Chondrocyte (in vitro differentiated cells): Measurements from ENCODE around the gene RFWD3. TPM values are rescaled to one million over a fixed set of nuclear protein-coding genes. Genes with fewer than 3 reads are reported as not detected.

ENCODE experiments used
- DNase-seq: peaks from one replicate; pipeline ENCODE4 v3.0.0; 2021; ENCODE audit warnings: mixed read lengths, low spot score
- H3K27ac Mint-ChIP-seq: one replicate; pipeline ENCODE4 v1.8.0; 2021; ENCODE audit warnings: mild to moderate bottlenecking, moderate library complexity, mixed read lengths; ENCODE audit not compliant: unreplicated experiment
- H3K27me3 Mint-ChIP-seq: 2 replicates; pipeline ENCODE4 v1.8.0; 2021; ENCODE audit warnings: low read depth, mixed read lengths
- H3K36me3 Mint-ChIP-seq: 2 replicates; pipeline ENCODE4 v1.8.0; 2021; ENCODE audit warnings: low read depth, mixed read lengths
- H3K4me1 Mint-ChIP-seq: 2 replicates; pipeline ENCODE4 v1.8.0; 2021; ENCODE audit warnings: low read depth, mild to moderate bottlenecking, mixed read lengths
- H3K4me3 Mint-ChIP-seq: one replicate; pipeline ENCODE4 v1.8.0; 2021; ENCODE audit warnings: mild to moderate bottlenecking, moderate library complexity, mixed read lengths; ENCODE audit not compliant: unreplicated experiment
- H3K9me3 Mint-ChIP-seq: 2 replicates; pipeline ENCODE4 v1.8.0; 2021; ENCODE audit warnings: low read depth, mixed read lengths
- CTCF ChIP-seq: fragments of 200-600 bp; sonication (generic); IDR thresholded peaks from 2 replicates; pipeline ENCODE4 v1.5.0; 2021; ENCODE audit warnings: antibody characterized with exemption, mild to moderate bottlenecking, moderate library complexity
- total RNA-seq: library from RNA; stranded (reverse); gene quantifications from 3 replicates; pipeline ENCODE4 v1.2.1, GENCODE V29; 2021

The RFWD3 gene
- total RNA-seq, 1 donor from 2014 or later: 23.2 TPM

GRCh38 chr16:74666010-74666421 lies 661 bp downstream of the RFWD3 start:
- Mint-ChIP-seq H3K27ac (peak overlapping the region; percentile 93), H3K36me3 (peaks cover 12% of the 10 kb centered on the region), H3K9me3 (no peaks in the 10 kb centered on the region), H3K4me1 (peaks cover 24% of the 10 kb centered on the region), H3K4me3 (peak overlapping the region; percentile 90), H3K27me3 (no peaks in the 10 kb centered on the region)
- no peak for TF ChIP-seq CTCF
- no peak for DNase-seq

- no peaks in the 10 kb centered on the region for H3K9me3 Mint-ChIP-seq
- no peak for TF ChIP-seq CTCF
These were observed 5.6 kb downstream of the RFWD3 start for GRCh38 chr16:74661064-74661463.

GRCh38 chr16:74660383-74660782 lies 6.3 kb downstream of the RFWD3 start:
- Mint-ChIP-seq H3K36me3 (peaks cover 26% of the 10 kb centered on the region), H3K27me3 (no peaks in the 10 kb centered on the region), H3K4me1 (peaks cover 31% of the 10 kb centered on the region), H3K4me3 (no peak overlapping the region), H3K9me3 (no peaks in the 10 kb centered on the region), H3K27ac (no peak overlapping the region)
- no peak for DNase-seq
- no peak for TF ChIP-seq CTCF

More at GRCh38 chr16:74661064-74661463, 5.6 kb downstream of the RFWD3 start:
- no peak overlapping the region for H3K4me3 Mint-ChIP-seq
- H3K27me3 Mint-ChIP-seq: no peaks in the 10 kb centered on the region
- DNase-seq: no peak
- peaks cover 26% of the 10 kb centered on the region for H3K36me3 Mint-ChIP-seq
- H3K4me1 Mint-ChIP-seq: peaks cover 31% of the 10 kb centered on the region
- no peak overlapping the region for H3K27ac Mint-ChIP-seq

- H3K27me3 Mint-ChIP-seq: no peaks in the 10 kb centered on the region
- no peak overlapping the region for H3K4me3 Mint-ChIP-seq
- H3K27ac Mint-ChIP-seq: no peak overlapping the region
- TF ChIP-seq CTCF: no peak
- H3K9me3 Mint-ChIP-seq: no peaks in the 10 kb centered on the region
- H3K4me1 Mint-ChIP-seq: peaks cover 32% of the 10 kb centered on the region
- H3K36me3 Mint-ChIP-seq: peaks cover 26% of the 10 kb centered on the region
- no peak for DNase-seq
These were observed 7.6 kb downstream of the RFWD3 start for GRCh38 chr16:74659041-74659440.

- H3K9me3 Mint-ChIP-seq: no peaks in the 10 kb centered on the region
- no peak for TF ChIP-seq CTCF
- H3K27me3 Mint-ChIP-seq: no peaks in the 10 kb centered on the region
- peaks cover 32% of the 10 kb centered on the region for H3K4me1 Mint-ChIP-seq
- DNase-seq: no peak
- no peak overlapping the region for H3K4me3 Mint-ChIP-seq
- no peak overlapping the region for H3K27ac Mint-ChIP-seq
- H3K36me3 Mint-ChIP-seq: peaks cover 24% of the 10 kb centered on the region
These were observed 8.6 kb downstream of the RFWD3 start for GRCh38 chr16:74657870-74658642.
